GM12878 (cell line): ENCODE measurements around the gene ACCSL. TPM values are rescaled to one million over a fixed set of nuclear protein-coding genes. Genes with fewer than 3 reads are reported as not detected.

ENCODE experiments used
- polyA plus RNA-seq, 11 experiments: library from polyadenylated mRNA; depleted of rRNA in 4 of 11; unstranded in 6 of 11; stranded (reverse) in 5 of 11; fragments of >200 nt; fragmentation: Nextera tagmentation in 4 of 11; fragmentation: Illumina TruSeq in 1 of 11; extraction: Ambion mirVana in 4 of 11; extraction: Trizol in 1 of 11; gene quantifications; 1 replicate in 1 of 11; 2 replicates in 10 of 11; pipeline versions ENCODE4 v1.2.1 to v1.2.3, GENCODE V29; 2011 to 2016; ENCODE audit warnings: inconsistent platforms in 2 of 11, missing spikeins in 2 of 11, low read depth in 1 of 11
- total RNA-seq, 4 experiments: library from RNA; depleted of rRNA in 3 of 4; stranded (reverse); fragments of >200 nt in 3 of 4; fragmentation: Illumina TruSeq in 1 of 4; extraction: Trizol in 1 of 4; gene quantifications; 2 replicates each; pipeline versions ENCODE4 v1.2.1 to v1.2.3, GENCODE V29; 2013 to 2021
- TF ChIP-seq, protein P1 (sequence below): IDR thresholded peaks from 2 replicates; pipeline ENCODE4 v1.6.1; 2012; ENCODE audit warnings: low read length, inconsistent platforms
- TF ChIP-seq, protein P2 (sequence below): fragments of 450-650 bp; IDR thresholded peaks from 2 replicates; pipeline ENCODE4 v1.6.1; 2018; ENCODE audit warnings: borderline replicate concordance, mild to moderate bottlenecking; ENCODE audit not compliant: partially characterized antibody
- TF ChIP-seq, protein P3 (sequence below): fragments of 450-650 bp; IDR thresholded peaks from 2 replicates; pipeline ENCODE4 v1.6.1; 2016; ENCODE audit warnings: mild to moderate bottlenecking, moderate library complexity, borderline replicate concordance

ACCSL gene
- total and polyA plus RNA-seq, 10 of the 15 experiments (the other 5 are each of a cell fraction or from before 2014, with no cell fraction given) = 0.15 TPM; not detected in 9

DNA sequence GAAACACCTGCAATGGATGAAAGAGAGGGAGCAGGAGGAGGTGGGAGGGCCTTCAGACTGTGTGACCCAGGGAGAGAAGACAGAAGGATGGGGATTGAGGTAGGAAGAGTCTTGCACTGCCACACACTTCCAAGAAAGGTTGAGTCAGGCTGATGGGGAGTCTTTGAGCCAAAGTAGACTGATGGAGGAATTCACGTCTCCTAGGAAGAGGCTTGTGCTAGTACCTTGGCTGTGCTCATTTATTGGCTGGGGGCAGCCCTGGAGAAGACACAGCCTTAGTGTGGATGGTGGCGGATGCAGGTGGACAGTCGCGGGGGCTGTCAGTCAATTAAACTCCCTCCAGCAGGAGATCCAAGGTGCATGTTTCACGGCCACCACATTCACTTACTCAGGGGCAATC, 16.2 kb upstream of the ACCSL start (continued):
- TF ChIP-seq, protein P1, sequence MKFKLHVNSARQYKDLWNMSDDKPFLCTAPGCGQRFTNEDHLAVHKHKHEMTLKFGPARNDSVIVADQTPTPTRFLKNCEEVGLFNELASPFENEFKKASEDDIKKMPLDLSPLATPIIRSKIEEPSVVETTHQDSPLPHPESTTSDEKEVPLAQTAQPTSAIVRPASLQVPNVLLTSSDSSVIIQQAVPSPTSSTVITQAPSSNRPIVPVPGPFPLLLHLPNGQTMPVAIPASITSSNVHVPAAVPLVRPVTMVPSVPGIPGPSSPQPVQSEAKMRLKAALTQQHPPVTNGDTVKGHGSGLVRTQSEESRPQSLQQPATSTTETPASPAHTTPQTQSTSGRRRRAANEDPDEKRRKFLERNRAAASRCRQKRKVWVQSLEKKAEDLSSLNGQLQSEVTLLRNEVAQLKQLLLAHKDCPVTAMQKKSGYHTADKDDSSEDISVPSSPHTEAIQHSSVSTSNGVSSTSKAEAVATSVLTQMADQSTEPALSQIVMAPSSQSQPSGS = no peak
- TF ChIP-seq, protein P2, sequence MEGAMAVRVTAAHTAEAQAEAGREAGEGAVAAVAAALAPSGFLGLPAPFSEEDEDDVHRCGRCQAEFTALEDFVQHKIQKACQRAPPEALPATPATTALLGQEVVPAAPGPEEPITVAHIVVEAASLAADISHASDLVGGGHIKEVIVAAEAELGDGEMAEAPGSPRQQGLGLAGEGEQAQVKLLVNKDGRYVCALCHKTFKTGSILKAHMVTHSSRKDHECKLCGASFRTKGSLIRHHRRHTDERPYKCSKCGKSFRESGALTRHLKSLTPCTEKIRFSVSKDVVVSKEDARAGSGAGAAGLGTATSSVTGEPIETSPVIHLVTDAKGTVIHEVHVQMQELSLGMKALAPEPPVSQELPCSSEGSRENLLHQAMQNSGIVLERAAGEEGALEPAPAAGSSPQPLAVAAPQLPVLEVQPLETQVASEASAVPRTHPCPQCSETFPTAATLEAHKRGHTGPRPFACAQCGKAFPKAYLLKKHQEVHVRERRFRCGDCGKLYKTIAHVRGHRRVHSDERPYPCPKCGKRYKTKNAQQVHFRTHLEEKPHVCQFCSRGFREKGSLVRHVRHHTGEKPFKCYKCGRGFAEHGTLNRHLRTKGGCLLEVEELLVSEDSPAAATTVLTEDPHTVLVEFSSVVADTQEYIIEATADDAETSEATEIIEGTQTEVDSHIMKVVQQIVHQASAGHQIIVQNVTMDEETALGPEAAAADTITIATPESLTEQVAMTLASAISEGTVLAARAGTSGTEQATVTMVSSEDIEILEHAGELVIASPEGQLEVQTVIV = no peak
- TF ChIP-seq, protein P3, sequence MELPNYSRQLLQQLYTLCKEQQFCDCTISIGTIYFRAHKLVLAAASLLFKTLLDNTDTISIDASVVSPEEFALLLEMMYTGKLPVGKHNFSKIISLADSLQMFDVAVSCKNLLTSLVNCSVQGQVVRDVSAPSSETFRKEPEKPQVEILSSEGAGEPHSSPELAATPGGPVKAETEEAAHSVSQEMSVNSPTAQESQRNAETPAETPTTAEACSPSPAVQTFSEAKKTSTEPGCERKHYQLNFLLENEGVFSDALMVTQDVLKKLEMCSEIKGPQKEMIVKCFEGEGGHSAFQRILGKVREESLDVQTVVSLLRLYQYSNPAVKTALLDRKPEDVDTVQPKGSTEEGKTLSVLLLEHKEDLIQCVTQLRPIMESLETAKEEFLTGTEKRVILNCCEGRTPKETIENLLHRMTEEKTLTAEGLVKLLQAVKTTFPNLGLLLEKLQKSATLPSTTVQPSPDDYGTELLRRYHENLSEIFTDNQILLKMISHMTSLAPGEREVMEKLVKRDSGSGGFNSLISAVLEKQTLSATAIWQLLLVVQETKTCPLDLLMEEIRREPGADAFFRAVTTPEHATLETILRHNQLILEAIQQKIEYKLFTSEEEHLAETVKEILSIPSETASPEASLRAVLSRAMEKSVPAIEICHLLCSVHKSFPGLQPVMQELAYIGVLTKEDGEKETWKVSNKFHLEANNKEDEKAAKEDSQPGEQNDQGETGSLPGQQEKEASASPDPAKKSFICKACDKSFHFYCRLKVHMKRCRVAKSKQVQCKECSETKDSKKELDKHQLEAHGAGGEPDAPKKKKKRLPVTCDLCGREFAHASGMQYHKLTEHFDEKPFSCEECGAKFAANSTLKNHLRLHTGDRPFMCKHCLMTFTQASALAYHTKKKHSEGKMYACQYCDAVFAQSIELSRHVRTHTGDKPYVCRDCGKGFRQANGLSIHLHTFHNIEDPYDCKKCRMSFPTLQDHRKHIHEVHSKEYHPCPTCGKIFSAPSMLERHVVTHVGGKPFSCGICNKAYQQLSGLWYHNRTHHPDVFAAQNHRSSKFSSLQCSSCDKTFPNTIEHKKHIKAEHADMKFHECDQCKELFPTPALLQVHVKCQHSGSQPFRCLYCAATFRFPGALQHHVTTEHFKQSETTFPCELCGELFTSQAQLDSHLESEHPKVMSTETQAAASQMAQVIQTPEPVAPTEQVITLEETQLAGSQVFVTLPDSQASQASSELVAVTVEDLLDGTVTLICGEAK = no peak
- TF ChIP-seq, all 136 proteins: peak for 0
